Suprapubic skin (tissue), 4 donors: ENCODE results near the gene SUGCT. TPM values are rescaled to one million over a fixed set of nuclear protein-coding genes. Genes with fewer than 3 reads are reported as not detected.

Experiments used
- DNase-seq, 2 donors: peaks; one replicate each; pipeline ENCODE4 v3.0.0-alpha.2; 2019; ENCODE audit warnings: low spot score in 2 of 2
- H3K27ac ChIP-seq: fragments of 200-600 bp; sonication (generic); one replicate; pipeline ENCODE4 v1.5.1; 2019
- H3K27me3 ChIP-seq: fragments of 200-600 bp; sonication (generic); one replicate; pipeline ENCODE4 v1.5.1; 2019
- H3K36me3 ChIP-seq: fragments of 200-600 bp; sonication (generic); one replicate; pipeline ENCODE4 v1.5.1; 2019
- H3K4me1 ChIP-seq: fragments of 200-600 bp; sonication (generic); one replicate; pipeline ENCODE4 v1.5.1; 2019
- H3K4me3 ChIP-seq: fragments of 200-600 bp; sonication (generic); one replicate; pipeline ENCODE4 v1.5.1; 2019; ENCODE audit warnings: mild to moderate bottlenecking
- H3K9me3 ChIP-seq: fragments of 200-600 bp; sonication (generic); one replicate; pipeline ENCODE4 v1.5.1; 2019
- CTCF ChIP-seq, 2 donors: fragments of 200-600 bp in 1 of 2; fragments of 450-650 bp in 1 of 2; sonication (generic) in 1 of 2; IDR thresholded peaks; one replicate each; pipeline ENCODE4 v1.5.1; 2016 to 2019; ENCODE audit warnings: antibody characterized with exemption in 2 of 2, mild to moderate bottlenecking in 1 of 2, moderate library complexity in 1 of 2
- EP300 ChIP-seq: sonication (generic); formaldehyde crosslinking; IDR thresholded peaks from one replicate; pipeline ENCODE4 v1.6.1; 2017; ENCODE audit warnings: antibody characterized with exemption
- POLR2A ChIP-seq, 2 donors: fragments of 450-650 bp; IDR thresholded peaks; one replicate each; pipeline ENCODE4 v1.6.1; 2017; ENCODE audit warnings: antibody characterized with exemption in 2 of 2, mild to moderate bottlenecking in 2 of 2, moderate library complexity in 2 of 2
- POLR2AphosphoS5 ChIP-seq, 3 donors: sonication (generic); formaldehyde crosslinking; IDR thresholded peaks; one replicate each; pipeline ENCODE4 v1.6.1; 2017; ENCODE audit warnings: antibody characterized with exemption in 3 of 3
- WGBS: methylation state at CpG from one replicate; pipeline ENCODE4 v1.1.5; 2018; 5-methylcytosine and 5-hydroxymethylcytosine counted together
- total RNA-seq, 4 donors: library from RNA; depleted of rRNA; stranded (reverse); fragments of >200 nt; gene quantifications; one replicate each; pipeline ENCODE4 v1.1.0, GENCODE V29; 2016

Gene SUGCT
- total RNA-seq, 4 donors from 2014 or later, result 0.73 to 2.2 (median 0.98) TPM; not detected in 1

- 69% methylated on average over 5 of the region's 5 CpGs for WGBS
- H3K4me3 ChIP-seq, result no peak overlapping the region
Observed at GRCh38 chr7:40571796-40572195, 437.0 kb downstream of the SUGCT start.

GRCh38 chr7:40572810-40573465, 438.1 kb downstream of the SUGCT start:
- Histone ChIP-seq H3K9me3 (no peaks in the 10 kb centered on the region), H3K36me3 (no peaks in the 10 kb centered on the region), H3K27me3 (no peaks in the 10 kb centered on the region), H3K4me3 (no peak overlapping the region), H3K27ac (no peak overlapping the region), H3K4me1 (no peaks in the 10 kb centered on the region)
- WGBS, result 76% methylated on average over 8 of the region's 8 CpGs
- TF ChIP-seq POLR2AphosphoS5 (IDR thresholded peaks at IDR 0.05) (no peak), POLR2A (IDR thresholded peaks at IDR 0.05) (no peak), EP300 (no peak), CTCF (IDR thresholded peaks at IDR 0.05) (no peak)
- DNase-seq, result no peak

More at GRCh38 chr7:40571796-40572195, 437.0 kb downstream of the SUGCT start:
- no peak for DNase-seq
- no peak for TF ChIP-seq EP300
- TF ChIP-seq POLR2A (IDR thresholded peaks at IDR 0.05), result no peak
- TF ChIP-seq CTCF (IDR thresholded peaks at IDR 0.05), result no peak
- TF ChIP-seq POLR2AphosphoS5 (IDR thresholded peaks at IDR 0.05), result no peak
- Histone ChIP-seq H3K27ac (no peak overlapping the region), H3K4me1 (no peaks in the 10 kb centered on the region), H3K27me3 (no peaks in the 10 kb centered on the region), H3K36me3 (no peaks in the 10 kb centered on the region), H3K9me3 (no peaks in the 10 kb centered on the region)

GRCh38 chr7:40579401-40579800, 444.6 kb downstream of the SUGCT start:
- Histone ChIP-seq H3K27ac (no peak overlapping the region), H3K36me3 (no peaks in the 10 kb centered on the region), H3K27me3 (no peaks in the 10 kb centered on the region), H3K4me1 (no peaks in the 10 kb centered on the region), H3K4me3 (no peak overlapping the region), H3K9me3 (no peaks in the 10 kb centered on the region)
- TF ChIP-seq POLR2AphosphoS5 (IDR thresholded peaks at IDR 0.05), result no peak
- no peak for TF ChIP-seq EP300
- TF ChIP-seq POLR2A (IDR thresholded peaks at IDR 0.05), result no peak
- no peak for TF ChIP-seq CTCF (IDR thresholded peaks at IDR 0.05)
- no peak for DNase-seq
- 55% methylated on average over 5 of the region's 5 CpGs for WGBS

GRCh38 chr7:40580776-40581175, 446.0 kb downstream of the SUGCT start:
- WGBS, result 94% methylated on average over 4 of the region's 4 CpGs
- Histone ChIP-seq H3K4me1 (no peaks in the 10 kb centered on the region), H3K27ac (no peak overlapping the region), H3K4me3 (no peak overlapping the region), H3K36me3 (no peaks in the 10 kb centered on the region), H3K9me3 (no peaks in the 10 kb centered on the region), H3K27me3 (no peaks in the 10 kb centered on the region)
- no peak for DNase-seq
- TF ChIP-seq POLR2AphosphoS5 (IDR thresholded peaks at IDR 0.05) (no peak), CTCF (IDR thresholded peaks at IDR 0.05) (no peak), EP300 (no peak), POLR2A (IDR thresholded peaks at IDR 0.05) (no peak)

DNA sequence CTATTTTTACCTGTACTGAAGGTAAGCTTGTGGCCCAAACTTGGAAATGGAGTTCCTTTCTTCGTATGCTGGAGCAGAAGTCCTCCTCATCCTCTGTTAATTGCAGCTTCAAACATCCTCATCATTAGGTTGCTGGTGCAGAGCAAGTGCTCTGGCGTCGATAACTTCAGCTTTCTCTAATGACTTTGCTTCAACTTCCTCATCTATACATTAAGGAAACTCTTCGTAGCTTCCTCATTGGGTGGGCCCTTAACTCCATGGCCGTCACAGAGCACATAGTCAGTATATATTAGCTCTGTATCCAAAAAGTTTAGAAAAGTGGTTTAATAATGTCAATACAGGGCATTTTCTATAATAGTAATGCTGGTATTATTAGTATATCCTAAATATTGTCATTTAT, 447.7 kb downstream of the SUGCT start:
- no peaks in the 10 kb centered on the region for H3K27me3 ChIP-seq
- DNase-seq, result no peak
- TF ChIP-seq POLR2AphosphoS5 (IDR thresholded peaks at IDR 0.05), result no peak
- no peak for TF ChIP-seq CTCF (IDR thresholded peaks at IDR 0.05)
- TF ChIP-seq POLR2A (IDR thresholded peaks at IDR 0.05), result no peak
- no peak for TF ChIP-seq EP300
- WGBS, result 85% methylated on average over 5 of the region's 5 CpGs
- no peak overlapping the region for H3K27ac ChIP-seq
- H3K4me1 ChIP-seq, result no peaks in the 10 kb centered on the region
- no peak overlapping the region for H3K4me3 ChIP-seq
- no peaks in the 10 kb centered on the region for H3K9me3 ChIP-seq
- no peaks in the 10 kb centered on the region for H3K36me3 ChIP-seq
